GM21447 (cell line): Measurements from ENCODE around the gene ARFRP1.

ENCODE experiments used
- ATAC-seq: cut with Tn5 transposase; IDR thresholded peaks from one replicate; pipeline ENCODE4 v1.9.1; 2021; ENCODE audit not compliant: unreplicated experiment

Gene ARFRP1

GRCh38 chr20:63743210-63743970 is 35.6 kb upstream of the ARFRP1 start:
- no peak for ATAC-seq

- ATAC-seq, result no peak
These were observed 34.7 kb upstream of the ARFRP1 start for GRCh38 chr20:63742381-63743024.

- ATAC-seq, result no peak
These were observed 34.1 kb upstream of the ARFRP1 start for GRCh38 chr20:63741676-63742380.

GRCh38 chr20:63741354-63741675 is 33.5 kb upstream of the ARFRP1 start:
- no peak for ATAC-seq

- no peak for ATAC-seq
These were observed 33.0 kb upstream of the ARFRP1 start for GRCh38 chr20:63740627-63741353.

GRCh38 chr20:63740070-63740626 is 32.4 kb upstream of the ARFRP1 start:
- ATAC-seq, result no peak

GRCh38 chr20:63739130-63740069 is 31.6 kb upstream of the ARFRP1 start, which contains the start of gene SLC2A4RG:
TSS of gene SLC2A4RG (plus strand) at chr20:63739776. CDS start at chr20:63739913, 137 bp downstream.
- peak; percentile 34 for ATAC-seq

GRCh38 chr20:63738687-63739129 is 30.9 kb upstream of the ARFRP1 start:
- ATAC-seq, result no peak

- ATAC-seq, result no peak
These were observed 30.3 kb upstream of the ARFRP1 start for GRCh38 chr20:63737945-63738686.

- ATAC-seq, result no peak
These were observed 29.8 kb upstream of the ARFRP1 start for GRCh38 chr20:63737695-63737944.

GRCh38 chr20:63736893-63737694 is 29.3 kb upstream of the ARFRP1 start:
- no peak for ATAC-seq

GRCh38 chr20:63735859-63736718 is 28.3 kb upstream of the ARFRP1 start, which contains the start of gene LIME1:
TSS of gene LIME1 (plus strand) at chr20:63736664. CDS start at chr20:63737550, 886 bp downstream.
- ATAC-seq, result no peak

GRCh38 chr20:63734946-63735858 is 27.4 kb upstream of the ARFRP1 start:
- ATAC-seq, result no peak

GRCh38 chr20:63734111-63734945 is 26.6 kb upstream of the ARFRP1 start:
- ATAC-seq, result no peak

GRCh38 chr20:63733579-63734081 is 25.9 kb upstream of the ARFRP1 start:
- no peak for ATAC-seq
